HG03103 (cell line): ENCODE data around the gene OSBP2.

Experiments
- ATAC-seq: cut with Tn5 transposase; IDR thresholded peaks from one replicate; pipeline ENCODE4 v1.9.1; 2021; ENCODE audit warnings: low read depth; ENCODE audit not compliant: unreplicated experiment

Gene OSBP2

GRCh38 chr22:30803679-30804078 is 109.0 kb downstream of the OSBP2 start:
- no peak for ATAC-seq

GRCh38 chr22:30804626-30805025 is 110.0 kb downstream of the OSBP2 start:
- no peak for ATAC-seq

- ATAC-seq, result no peak
Observed at GRCh38 chr22:30806391-30806861, 111.8 kb downstream of the OSBP2 start.

- no peak for ATAC-seq
Observed at GRCh38 chr22:30809086-30809485, 114.4 kb downstream of the OSBP2 start.

- ATAC-seq, result no peak
Observed at GRCh38 chr22:30810105-30810504, 115.4 kb downstream of the OSBP2 start.

- ATAC-seq, result no peak
Observed at GRCh38 chr22:30813936-30814335, 119.3 kb downstream of the OSBP2 start.

- ATAC-seq, result no peak
Observed at GRCh38 chr22:30816413-30816812, 121.7 kb downstream of the OSBP2 start.

GRCh38 chr22:30821381-30821780 is 126.7 kb downstream of the OSBP2 start:
- ATAC-seq, result no peak

GRCh38 chr22:30821863-30822215 is 127.2 kb downstream of the OSBP2 start:
- ATAC-seq, result no peak

GRCh38 chr22:30822216-30823014 is 127.7 kb downstream of the OSBP2 start:
- ATAC-seq, result no peak

- ATAC-seq, result no peak
Observed at GRCh38 chr22:30823015-30823370, 128.3 kb downstream of the OSBP2 start.

- no peak for ATAC-seq
Observed at GRCh38 chr22:30824096-30824495, 129.4 kb downstream of the OSBP2 start.

- ATAC-seq, result no peak
Observed at GRCh38 chr22:30824711-30825110, 130.0 kb downstream of the OSBP2 start.

- ATAC-seq, result no peak
Observed at GRCh38 chr22:30825711-30826505, 131.2 kb downstream of the OSBP2 start.

- ATAC-seq, result no peak
Observed at GRCh38 chr22:30826670-30827355, 132.1 kb downstream of the OSBP2 start.

- ATAC-seq, result no peak
Observed at GRCh38 chr22:30827646-30828045, 133.0 kb downstream of the OSBP2 start.

- no peak for ATAC-seq
Observed at GRCh38 chr22:30828187-30829155, 133.8 kb downstream of the OSBP2 start.

- ATAC-seq, result no peak
Observed at GRCh38 chr22:30829901-30830550, 135.4 kb downstream of the OSBP2 start.

GRCh38 chr22:30830907-30831306 is 136.2 kb downstream of the OSBP2 start:
- ATAC-seq, result no peak
